ENCODE measurements around the gene ASB14.
A peak's percentile ranks its signal among the peaks of the same experiment; 100 is the strongest.

ASB14 gene

GRCh38 chr3:57257678-57258077, 34.8 kb downstream of the ASB14 start:
- DNase-seq, result no peak

DNA sequence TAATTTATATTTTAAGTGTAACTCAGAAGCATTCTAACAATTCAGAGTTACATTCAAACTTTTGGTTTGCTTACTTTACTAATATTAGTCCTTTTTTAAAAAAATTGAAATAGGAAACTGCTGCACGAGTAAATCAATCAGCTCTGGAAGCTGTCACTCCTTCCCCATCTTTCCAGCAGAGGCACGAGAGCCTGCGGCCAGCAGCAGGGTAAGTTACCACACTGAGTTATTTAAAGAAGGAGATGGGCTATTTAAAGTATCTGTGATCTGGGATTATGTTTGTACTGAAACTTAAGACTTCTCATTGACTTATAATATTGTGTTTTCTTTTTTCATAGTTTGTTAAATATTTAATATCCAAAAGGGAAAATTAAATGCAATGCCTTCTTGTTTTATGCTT, 35.6 kb downstream of the ASB14 start:
- no peak for DNase-seq

- no peak for DNase-seq
These were observed 40.1 kb downstream of the ASB14 start for GRCh38 chr3:57252404-57252803.

DNA sequence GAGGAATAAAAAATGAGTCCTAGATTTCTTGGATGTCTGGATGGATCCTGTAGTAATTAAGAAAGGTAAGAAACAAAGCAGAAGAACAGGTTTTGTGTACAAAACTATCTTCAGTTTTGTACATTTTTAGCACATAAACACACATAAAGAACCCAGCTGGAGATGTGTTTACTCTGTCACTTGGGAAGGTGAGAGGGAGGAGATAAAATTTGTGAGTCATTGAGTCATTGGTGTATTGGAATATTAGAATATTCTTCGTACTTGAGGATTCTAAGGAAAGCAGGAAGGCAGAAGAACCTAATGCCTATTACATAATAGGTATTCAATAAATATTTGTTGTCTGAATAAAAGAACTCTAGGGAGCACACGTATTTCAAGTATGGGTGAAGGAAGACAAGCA, 47.5 kb downstream of the ASB14 start:
- DNase-seq, result no peak

- DNase-seq, result no peak
These were observed 57.6 kb downstream of the ASB14 start for GRCh38 chr3:57234613-57235575.

GRCh38 chr3:57233799-57234198, 58.7 kb downstream of the ASB14 start:
- DNase-seq, result no peak

GRCh38 chr3:57230006-57230405, 62.5 kb downstream of the ASB14 start:
- DNase-seq, result no peak

GRCh38 chr3:57227930-57228751, 64.3 kb downstream of the ASB14 start:
- peak; percentile 46 for DNase-seq

GRCh38 chr3:57227204-57227929, 65.1 kb downstream of the ASB14 start, which contains the start of gene APPL1:
TSS of gene APPL1 (plus strand) at chr3:57227729. CDS start at chr3:57227884, 155 bp downstream.
- peak; percentile 77 for DNase-seq

GRCh38 chr3:57226176-57226575, 66.3 kb downstream of the ASB14 start:
- no peak for DNase-seq

DNA sequence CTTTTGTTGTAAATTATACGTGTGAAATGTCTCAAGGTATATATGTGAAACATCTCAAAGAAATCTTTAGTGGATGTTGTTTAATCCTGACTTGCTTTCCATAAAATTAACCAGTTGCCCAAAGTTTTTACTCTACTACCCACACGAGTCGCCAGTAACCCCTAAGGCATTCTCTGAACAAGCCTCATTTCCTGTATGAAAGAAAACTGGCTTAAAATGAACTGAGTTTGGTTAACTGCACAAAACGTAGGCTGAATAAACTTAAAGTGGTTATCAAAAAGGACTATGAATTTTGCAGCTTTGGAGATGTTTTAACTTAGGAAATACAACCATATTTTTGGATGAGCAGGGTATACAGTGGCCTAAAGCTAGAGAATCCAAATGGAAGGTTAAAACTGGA, 67.6 kb downstream of the ASB14 start:
- DNase-seq, result no peak

GRCh38 chr3:57221883-57222282, 70.6 kb downstream of the ASB14 start:
- peak; percentile 14 for DNase-seq

All from hematopoietic multipotent progenitor cell treated with erythropoietin and hydrocortisone succinate and interleukin-3 and kit ligand, for 8 days (in vitro differentiated cells).